Thymus (tissue), 11 donors: ENCODE measurements around the gene MXRA5. TPM values are rescaled to one million over a fixed set of nuclear protein-coding genes. Genes with fewer than 3 reads are reported as not detected.
"Not testable (repeated sequence)": the region's sequence is repeated elsewhere in the genome, so short reads cannot be mapped to it uniquely, and the experiment has no call there.

Source experiments
- DNase-seq, 9 donors: peaks; one replicate each; pipeline ENCODE4 v3.0.0-alpha.2; 2013; ENCODE audit warnings: low spot score in 9 of 9, low read depth in 6 of 9, missing footprints in 1 of 9
- H3K27ac ChIP-seq, 2 donors: one replicate each; pipeline ENCODE4 v1.5.1; 2013; ENCODE audit warnings: control low read depth in 1 of 2, low read depth in 1 of 2, low read length in 1 of 2, mild to moderate bottlenecking in 1 of 2, moderate library complexity in 1 of 2
- H3K27me3 ChIP-seq, 2 donors: one replicate each; pipeline ENCODE4 v1.5.1; 2013; ENCODE audit warnings: low read length in 1 of 2; ENCODE audit not compliant: control insufficient read depth in 2 of 2, insufficient read depth in 1 of 2
- H3K36me3 ChIP-seq, 2 donors: one replicate each; pipeline ENCODE4 v1.5.1; 2013; ENCODE audit warnings: low read length in 1 of 2, mild to moderate bottlenecking in 1 of 2, moderate library complexity in 1 of 2; ENCODE audit not compliant: control insufficient read depth in 2 of 2, insufficient read depth in 2 of 2
- H3K4me1 ChIP-seq, 2 donors: one replicate each; pipeline ENCODE4 v1.5.1; 2013; ENCODE audit warnings: low read length in 2 of 2; ENCODE audit not compliant: control insufficient read depth in 2 of 2, insufficient read depth in 2 of 2
- H3K4me3 ChIP-seq, 2 donors: one replicate each; pipeline ENCODE4 v1.5.1; 2013; ENCODE audit warnings: low read length in 2 of 2, control low read depth in 1 of 2, mild to moderate bottlenecking in 1 of 2
- H3K9me3 ChIP-seq, 2 donors: one replicate each; pipeline ENCODE4 v1.5.1; 2013; ENCODE audit warnings: low read length in 1 of 2, mild to moderate bottlenecking in 1 of 2; ENCODE audit not compliant: control insufficient read depth in 2 of 2, insufficient read depth in 1 of 2
- WGBS: extraction: QIAGEN DNeasy Blood & Tissue Kit; methylation state at CpG from one replicate; pipeline ENCODE4 v1.1.7; 2013; 5-methylcytosine and 5-hydroxymethylcytosine counted together
- polyA plus RNA-seq: library from polyadenylated mRNA; stranded (reverse); fragments of 200-250 nt; gene quantifications from one replicate; pipeline ENCODE4 v1.2.3, GENCODE V29; 2013
- total RNA-seq: library from RNA; stranded (reverse); fragments of 120-200 nt; gene quantifications from one replicate; pipeline ENCODE4 v1.2.4, GENCODE V29; 2013
- donor health status: healthy.

The MXRA5 gene
- total and polyA plus RNA-seq, 2 donors: 2.1 to 6.1 TPM

- H3K27me3 ChIP-seq: no peaks in the 10 kb centered on the region
- no peaks in the 10 kb centered on the region for H3K4me1 ChIP-seq
- WGBS: 30% methylated on average over 4 of the region's 4 CpGs
- H3K4me3 ChIP-seq: no peak overlapping the region
- DNase-seq: no peak
- no peaks in the 10 kb centered on the region for H3K36me3 ChIP-seq
- H3K9me3 ChIP-seq: peaks cover 0 to 3% of the 10 kb centered on the region in 2 donors
- H3K27ac ChIP-seq: no peak overlapping the region
These were observed 31.7 kb upstream of the MXRA5 start for GRCh38 chrX:3378156-3378555.

GRCh38 chrX:3377560-3377959, 31.1 kb upstream of the MXRA5 start:
- Histone ChIP-seq H3K4me3 (no peak overlapping the region), H3K27me3 (no peaks in the 10 kb centered on the region), H3K9me3 (peaks cover 0 to 3% of the 10 kb centered on the region in 2 donors), H3K36me3 (no peaks in the 10 kb centered on the region), H3K27ac (no peak overlapping the region), H3K4me1 (no peaks in the 10 kb centered on the region)
- DNase-seq: no peak
- WGBS: 98% methylated on average over 13 of the region's 13 CpGs

DNA sequence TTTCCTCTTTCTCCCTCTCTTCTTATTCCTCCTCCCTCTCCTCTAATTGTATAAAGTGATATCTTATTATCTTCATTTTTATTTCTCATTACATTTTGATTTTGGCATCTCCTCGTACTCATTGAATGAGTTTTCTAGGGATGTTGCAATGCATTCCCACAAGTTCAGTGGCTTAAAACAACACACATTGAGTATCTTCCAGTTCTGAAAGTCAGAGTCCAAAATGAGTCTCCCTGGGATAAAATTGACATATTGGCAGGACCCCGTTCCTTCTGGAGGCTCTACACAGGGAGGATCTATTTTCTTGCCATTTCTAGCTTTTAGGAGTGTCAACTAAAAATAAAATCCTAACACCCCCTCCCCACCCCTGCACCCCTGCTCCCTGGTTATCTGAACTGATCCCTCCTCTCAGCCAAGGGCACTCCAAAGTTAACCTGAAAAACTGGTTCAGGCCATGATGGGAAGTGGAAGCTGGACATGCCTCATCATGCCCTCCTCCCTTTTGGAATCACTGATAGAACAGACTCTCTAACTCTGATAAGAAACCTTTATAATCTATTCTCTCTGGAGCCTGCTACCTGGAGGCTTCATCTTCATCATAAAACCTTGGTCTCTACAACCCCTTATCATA, 29.5 kb upstream of the MXRA5 start:
- not testable (repeated sequence) for H3K27ac ChIP-seq, H3K36me3 ChIP-seq, H3K27me3 ChIP-seq, H3K4me3 ChIP-seq, H3K4me1 ChIP-seq, DNase-seq, H3K9me3 ChIP-seq
- WGBS: 90% methylated on average over 2 of the region's 2 CpGs

DNA sequence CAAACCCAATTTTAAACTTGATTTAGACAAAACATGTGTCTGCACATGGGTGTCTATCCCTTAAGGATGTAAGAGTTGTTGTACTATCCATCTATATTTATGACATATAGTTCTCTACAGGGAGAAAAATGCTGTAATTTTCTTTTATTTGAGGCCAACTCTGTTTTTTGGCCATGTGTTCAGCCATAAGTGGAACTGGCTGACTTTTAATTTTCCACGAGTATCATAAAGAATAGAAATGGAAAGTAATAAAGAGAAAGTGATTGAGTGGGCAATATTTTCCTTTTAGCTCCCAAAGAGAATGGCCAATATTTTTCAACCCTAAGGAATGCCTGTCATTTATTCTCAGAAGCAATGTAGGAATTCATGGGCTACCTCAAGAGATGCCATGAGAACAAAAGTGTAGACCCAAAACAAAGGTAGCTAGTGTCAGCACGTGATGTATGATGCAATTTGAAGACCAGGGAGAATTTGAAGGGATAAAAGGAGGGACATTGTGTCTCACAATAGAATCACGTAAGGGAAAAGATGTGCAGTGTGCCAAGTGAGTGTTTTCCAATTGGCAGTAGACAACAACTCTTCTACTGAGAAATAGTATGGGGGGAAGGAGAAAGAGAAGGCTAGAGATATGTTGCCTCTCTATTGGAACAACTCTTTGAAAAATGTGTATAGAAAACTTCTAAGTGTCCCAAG, 27.8 kb upstream of the MXRA5 start:
- Histone ChIP-seq H3K27me3 (no peaks in the 10 kb centered on the region), H3K36me3 (no peaks in the 10 kb centered on the region), H3K9me3 (peaks cover 0 to 3% of the 10 kb centered on the region in 2 donors), H3K4me1 (no peaks in the 10 kb centered on the region), H3K27ac (no peak overlapping the region), H3K4me3 (no peak overlapping the region)
- no peak for DNase-seq
- 86% methylated on average over 3 of the region's 3 CpGs for WGBS

DNA sequence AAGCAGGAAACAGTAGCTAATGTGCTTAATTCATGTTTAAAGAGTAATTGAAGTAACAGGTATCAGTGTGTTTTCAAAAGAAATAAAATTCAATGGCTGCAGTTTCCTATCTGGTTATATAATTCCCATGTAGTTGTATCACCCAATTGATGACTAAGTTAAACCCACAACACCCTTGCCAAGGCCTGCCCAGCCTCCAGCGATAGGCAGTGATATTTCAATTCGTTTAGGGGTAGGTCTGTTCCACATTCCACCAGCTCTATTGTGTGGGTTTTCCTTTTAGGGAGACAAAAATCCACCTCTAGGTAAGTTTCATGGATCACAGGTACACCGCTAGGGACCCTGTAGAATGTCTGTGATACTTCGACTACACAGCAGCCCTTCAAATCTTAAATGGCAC, 24.7 kb upstream of the MXRA5 start:
- H3K9me3 ChIP-seq: no peaks in the 10 kb centered on the region
- no peak overlapping the region for H3K27ac ChIP-seq
- no peaks in the 10 kb centered on the region for H3K27me3 ChIP-seq
- no peak for DNase-seq
- H3K4me3 ChIP-seq: no peak overlapping the region
- WGBS: 90% methylated on average over 4 of the region's 4 CpGs
- H3K4me1 ChIP-seq: no peaks in the 10 kb centered on the region
- no peaks in the 10 kb centered on the region for H3K36me3 ChIP-seq

GRCh38 chrX:3370656-3371055, 24.2 kb upstream of the MXRA5 start:
- 75% methylated on average over 3 of the region's 3 CpGs for WGBS
- Histone ChIP-seq H3K9me3 (no peaks in the 10 kb centered on the region), H3K4me1 (no peaks in the 10 kb centered on the region), H3K36me3 (no peaks in the 10 kb centered on the region), H3K27ac (no peak overlapping the region), H3K4me3 (no peak overlapping the region), H3K27me3 (no peaks in the 10 kb centered on the region)
- DNase-seq: no peak

GRCh38 chrX:3362956-3363355, 16.5 kb upstream of the MXRA5 start:
- Histone ChIP-seq H3K4me3 (no peak overlapping the region), H3K27me3 (no peaks in the 10 kb centered on the region), H3K4me1 (no peaks in the 10 kb centered on the region), H3K27ac (no peak overlapping the region), H3K9me3 (no peaks in the 10 kb centered on the region), H3K36me3 (no peaks in the 10 kb centered on the region)
- no peak for DNase-seq
- WGBS: 90% methylated on average over 4 of the region's 4 CpGs

GRCh38 chrX:3360881-3361280, 14.4 kb upstream of the MXRA5 start:
- no peaks in the 10 kb centered on the region for H3K36me3 ChIP-seq
- H3K4me3 ChIP-seq: no peak overlapping the region
- H3K4me1 ChIP-seq: no peaks in the 10 kb centered on the region
- WGBS: 94% methylated on average over 14 of the region's 14 CpGs
- H3K9me3 ChIP-seq: no peaks in the 10 kb centered on the region
- no peak overlapping the region for H3K27ac ChIP-seq
- DNase-seq: no peak
- H3K27me3 ChIP-seq: no peaks in the 10 kb centered on the region

- DNase-seq, H3K9me3 ChIP-seq, H3K27ac ChIP-seq, H3K27me3 ChIP-seq, H3K4me1 ChIP-seq, H3K4me3 ChIP-seq, H3K36me3 ChIP-seq: not testable (repeated sequence)
- 94% methylated on average over 3 of the region's 3 CpGs for WGBS
These were observed 6.3 kb upstream of the MXRA5 start for GRCh38 chrX:3352741-3353140.
